IMR-90 (cell line): ENCODE measurements around the gene SLC25A21. TPM values are rescaled to one million over a fixed set of nuclear protein-coding genes. Genes with fewer than 3 reads are reported as not detected.

Experiments used
- ATAC-seq: fragments of 200-7000 bp; cut with Tn5 transposase; 2 replicates; pipeline ENCODE4 v1.9.1; 2020; ENCODE audit warnings: low read depth, mild to moderate bottlenecking, moderate library complexity
- BruUV-seq: library from RNA; stranded (reverse); fragments of 400-500 nt; replicated peaks from 2 replicates; lab custom pipeline; 2021; lab: Mats Ljungman, UMichigan
- CTCF ChIA-PET: fragments of 300-600 bp; formaldehyde crosslinking; extraction: SDS; loops from one replicate; lab custom pipeline; 2021; ENCODE audit warnings: antibody characterized with exemption; lab: Yijun Ruan, JAX
- POLR2A ChIA-PET: fragments of 300-600 bp; sonication (Branson Sonifier 250); formaldehyde crosslinking; loops from one replicate; lab custom pipeline; 2022; ENCODE audit warnings: antibody characterized with exemption; ENCODE audit not compliant: unreplicated experiment; lab: Charles Lee
- DNase-seq: peaks from one replicate; pipeline ENCODE4 v3.0.0; 2013
- H2AFZ ChIP-seq: replicated peaks from 2 replicates; pipeline ENCODE3; 2013; ENCODE audit warnings: low read length, mild to moderate bottlenecking; ENCODE audit not compliant: poor library complexity
- H2AK5ac ChIP-seq: 2 replicates; pipeline ENCODE4 v1.6.1; 2013; ENCODE audit warnings: low read depth, low read length, inconsistent platforms
- H2AK9ac ChIP-seq: replicated peaks from 2 replicates; pipeline ENCODE3; 2013; ENCODE audit warnings: mild to moderate bottlenecking, low read depth, low read length, moderate library complexity; ENCODE audit not compliant: poor library complexity
- H2BK120ac ChIP-seq: 2 replicates; pipeline ENCODE4 v1.6.1; 2013; ENCODE audit warnings: low read depth, low read length, inconsistent platforms
- H2BK15ac ChIP-seq: 3 replicates; pipeline ENCODE4 v1.6.1; 2013; ENCODE audit warnings: low read depth, low read length, inconsistent platforms
- H2BK20ac ChIP-seq: 2 replicates; pipeline ENCODE4 v1.6.1; 2013; ENCODE audit warnings: low read depth, mild to moderate bottlenecking, inconsistent platforms, low read length, moderate library complexity
- H2BK5ac ChIP-seq: 2 replicates; pipeline ENCODE4 v1.6.1; 2013; ENCODE audit warnings: mild to moderate bottlenecking, low read depth, low read length, inconsistent platforms; ENCODE audit not compliant: poor library complexity, severe bottlenecking
- H3K14ac ChIP-seq: replicated peaks from 2 replicates; pipeline ENCODE4 v1.6.1; 2013; ENCODE audit warnings: low read depth, low read length, inconsistent platforms
- H3K18ac ChIP-seq: 2 replicates; pipeline ENCODE4 v1.6.1; 2013; ENCODE audit warnings: low read depth, low read length, control low read depth
- H3K23ac ChIP-seq: 2 replicates; pipeline ENCODE4 v1.6.1; 2013; ENCODE audit warnings: low read depth, low read length, inconsistent platforms
- H3K27ac ChIP-seq: 2 replicates; pipeline ENCODE4 v1.5.1; 2013; ENCODE audit warnings: mild to moderate bottlenecking, control low read depth, low read length; ENCODE audit not compliant: insufficient read depth
- H3K27me3 ChIP-seq: 2 replicates; pipeline ENCODE4 v1.6.1; 2013; ENCODE audit warnings: low read length; ENCODE audit not compliant: control insufficient read depth, insufficient read depth
- H3K36me3 ChIP-seq: 2 replicates; pipeline ENCODE4 v1.6.1; 2013; ENCODE audit warnings: low read length, mixed read lengths; ENCODE audit not compliant: control insufficient read depth, insufficient read depth
- H3K4ac ChIP-seq: 2 replicates; pipeline ENCODE4 v1.6.1; 2013; ENCODE audit warnings: low read depth, low read length, inconsistent platforms
- H3K4me1 ChIP-seq: 2 replicates; pipeline ENCODE4 v1.6.1; 2013; ENCODE audit warnings: low read length, mixed read lengths; ENCODE audit not compliant: control insufficient read depth, insufficient read depth
- H3K4me2 ChIP-seq: 2 replicates; pipeline ENCODE4 v1.6.1; 2013; ENCODE audit warnings: low read depth, mild to moderate bottlenecking, control low read depth, low read length, moderate library complexity
- H3K4me3 ChIP-seq: 2 replicates; pipeline ENCODE4 v1.5.1; 2013; ENCODE audit warnings: low read depth, mild to moderate bottlenecking, control low read depth, low read length, moderate library complexity; ENCODE audit not compliant: insufficient read depth
- H3K56ac ChIP-seq: 2 replicates; pipeline ENCODE4 v1.6.1; 2013; ENCODE audit warnings: low read length, inconsistent platforms; ENCODE audit not compliant: insufficient read depth; ENCODE audit errors: extremely low read depth
- H3K79me1 ChIP-seq, 2 experiments: 2 replicates each; pipeline ENCODE4 v1.6.1; 2013; ENCODE audit warnings: low read length in 2 of 2, inconsistent platforms in 1 of 2, low read depth in 1 of 2
- H3K9ac ChIP-seq: 2 replicates; pipeline ENCODE4 v1.6.1; 2013; ENCODE audit warnings: low read depth, low read length, control low read depth
- H3K9me1 ChIP-seq: 2 replicates; pipeline ENCODE4 v1.6.1; 2013; ENCODE audit warnings: low read length, inconsistent platforms; ENCODE audit not compliant: insufficient read depth
- H3K9me3 ChIP-seq: 2 replicates; pipeline ENCODE4 v1.6.1; 2013; ENCODE audit warnings: low read length; ENCODE audit not compliant: control insufficient read depth, insufficient read depth
- H4K20me1 ChIP-seq: 2 replicates; pipeline ENCODE4 v1.6.1; 2013; ENCODE audit warnings: low read length, inconsistent platforms; ENCODE audit not compliant: insufficient read depth
- H4K5ac ChIP-seq: 2 replicates; pipeline ENCODE4 v1.6.1; 2013; ENCODE audit warnings: mild to moderate bottlenecking, low read depth, low read length, control low read depth
- H4K8ac ChIP-seq, 2 experiments: 2 replicates each; pipeline ENCODE4 v1.6.1; 2013; ENCODE audit warnings: low read depth in 2 of 2, low read length in 2 of 2, control low read depth in 1 of 2, inconsistent platforms in 1 of 2
- H4K91ac ChIP-seq: 2 replicates; pipeline ENCODE4 v1.6.1; 2013; ENCODE audit warnings: low read depth, low read length, inconsistent platforms; ENCODE audit not compliant: insufficient read depth
- CEBPB ChIP-seq: IDR thresholded peaks from 2 replicates; pipeline ENCODE4 v1.6.1; 2012; ENCODE audit warnings: low read depth, low read length, improper control_type of control experiment
- ELK1 ChIP-seq: fragments of 150-350 bp; IDR thresholded peaks from 2 replicates; pipeline ENCODE4 v1.6.1; 2016; ENCODE audit warnings: low read depth, mild to moderate bottlenecking, low read length, moderate library complexity, borderline replicate concordance
- NFE2L2 ChIP-seq: fragments of 150-350 bp; IDR thresholded peaks from 2 replicates; pipeline ENCODE4 v1.6.1; 2016; ENCODE audit warnings: low read depth, mild to moderate bottlenecking, low read length
- POLR2A ChIP-seq: IDR thresholded peaks from 2 replicates; pipeline ENCODE4 v1.6.1; 2012; ENCODE audit warnings: mild to moderate bottlenecking, low read depth, low read length
- WGBS, 2 experiments: methylation state at CpG; one replicate each; pipeline versions ENCODE4 v1.1.5 to v1.1.7; 2013; ENCODE audit warnings: missing lambda C conversion rate in 2 of 2; ENCODE audit not compliant: insufficient read length in 1 of 2; ENCODE audit errors: extremely low coverage in 2 of 2; 5-methylcytosine and 5-hydroxymethylcytosine counted together
- dilution Hi-C: fragments of 300-500 bp; cut with HindIII; formaldehyde crosslinking; loops from one replicate; pipeline ENCODE4 v1.14.3; 2018; ENCODE audit warnings: low sequenced_read_pairs; ENCODE audit not compliant: unreplicated experiment
- in situ Hi-C: fragments of 300-500 bp; cut with MboI; formaldehyde crosslinking; loops from 3 replicates; pipeline ENCODE4 v1.14.3; 2019; ENCODE audit warnings: low sequenced_read_pairs, inconsistent platforms, mixed read lengths
- intact Hi-C: fragments of 100-400 bp; cut with micrococcal nuclease; formaldehyde crosslinking; loops from 2 replicates; pipeline ENCODE4 v1.10.0; 2022
- polyA plus RNA-seq, 3 experiments: library from polyadenylated mRNA; depleted of rRNA; stranded (reverse); fragments of >200 nt; gene quantifications; 2 replicates each; pipeline ENCODE4 v1.2.3, GENCODE V29; 2012; ENCODE audit warnings: low replicate concordance in 1 of 3
- total RNA-seq: library from RNA; depleted of rRNA; stranded (reverse); fragments of >200 nt; gene quantifications from 2 replicates; pipeline ENCODE4 v1.2.3, GENCODE V29; 2012

The SLC25A21 gene
- total and polyA plus RNA-seq, 2 of the 4 experiments (the other 2 are of a cell fraction), result 0.62 to 0.90 TPM

DNA sequence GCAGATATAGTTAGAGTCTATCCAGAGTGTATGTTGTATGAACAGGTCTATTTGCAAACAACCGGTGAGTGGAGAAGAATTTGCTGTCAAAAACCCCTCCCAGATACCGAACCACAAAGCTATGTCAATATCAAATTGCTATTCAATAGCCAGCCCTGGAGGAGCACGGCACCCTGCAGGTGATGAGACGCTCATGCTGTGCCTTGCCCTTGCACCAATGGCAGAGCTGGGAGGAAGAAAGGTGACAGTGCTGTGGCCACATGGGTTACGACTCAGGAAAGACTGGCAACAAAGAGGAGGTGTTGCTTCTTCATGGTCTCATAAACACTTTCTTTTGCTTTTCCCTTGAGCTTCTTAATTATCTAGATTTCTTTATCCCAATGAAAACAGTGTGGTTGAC is 455.0 kb downstream of the SLC25A21 start:
- Histone ChIP-seq H3K9me3 (no peaks in the 10 kb centered on the region), H3K36me3 (no peaks in the 10 kb centered on the region), H4K5ac (no peak overlapping the region), H3K14ac (no peak overlapping the region), H3K9ac (no peak overlapping the region), H2AK9ac (no peak overlapping the region), H3K4me2 (no peak overlapping the region), H3K79me1 (no peaks in the 10 kb centered on the region), H3K56ac (no peak overlapping the region), H2BK120ac (no peak overlapping the region), H2AFZ (no peak overlapping the region), H3K18ac (no peak overlapping the region), H3K4me3 (no peak overlapping the region), H3K23ac (no peak overlapping the region), H2AK5ac (no peak overlapping the region), H3K4ac (no peak overlapping the region), H4K8ac (no peak overlapping the region), H2BK20ac (no peak overlapping the region), H4K20me1 (no peaks in the 10 kb centered on the region), H3K27me3 (no peaks in the 10 kb centered on the region), H3K9me1 (no peaks in the 10 kb centered on the region), H3K27ac (no peak overlapping the region), H3K4me1 (no peaks in the 10 kb centered on the region), H4K91ac (no peak overlapping the region), H2BK15ac (no peak overlapping the region), H2BK5ac (no peak overlapping the region)
- BruUV-seq, result no TSS peak
- ChIA-PET CTCF (interaction anchor here (0.6 kb wide), 1 partner anchor 21 kb away, joined by 3 read pairs; no protein-coding TSS in a partner anchor), POLR2A (no interaction called here)
- no peak for ATAC-seq
- WGBS, 2 experiments, result no CpG with 5 or more reads among the region's 5 CpGs
- intact Hi-C loops, result no loop called here
- no peak for DNase-seq
- TF ChIP-seq POLR2A (no peak), ELK1 (no peak), NFE2L2 (no peak), CEBPB (no peak)
- dilution Hi-C loops, result no loop called here
- in situ Hi-C loops, result no loop called here
